HTERT RPE-1 (cell line): ENCODE data around the gene VAX1.
"Not testable (repeated sequence)": the region's sequence is repeated elsewhere in the genome, so short reads cannot be mapped to it uniquely, and the experiment has no call there.

Source experiments
- in situ Hi-C: fragments of 300-500 bp; cut with MboI; formaldehyde crosslinking; loops from 4 replicates; pipeline ENCODE4 v1.14.3; 2020; ENCODE audit warnings: low sequenced_read_pairs

Gene VAX1

GRCh38 chr10:117137911-117138642 is at the start of gene VAX1:
Gene VAX1 (minus strand): TSS chr10:117138270. CDS start chr10:117138056, 214 bp downstream.
- in situ Hi-C loops: no loop called here

- in situ Hi-C loops: no loop called here
These were observed 49.0 kb upstream of the VAX1 start for GRCh38 chr10:117186832-117187615.

GRCh38 chr10:117185817-117186216 is 47.7 kb upstream of the VAX1 start:
- in situ Hi-C loops: not testable (repeated sequence)

- in situ Hi-C loops: no loop called here
These were observed 46.8 kb upstream of the VAX1 start for GRCh38 chr10:117184821-117185220.

GRCh38 chr10:117184296-117184695 is 46.2 kb upstream of the VAX1 start:
- in situ Hi-C loops: no loop called here

- in situ Hi-C loops: no loop called here
These were observed 40.1 kb upstream of the VAX1 start for GRCh38 chr10:117178190-117178589.

- in situ Hi-C loops: no loop called here
These were observed 37.9 kb upstream of the VAX1 start for GRCh38 chr10:117175901-117176534.

GRCh38 chr10:117175215-117175900 is 37.3 kb upstream of the VAX1 start:
- in situ Hi-C loops: no loop called here

GRCh38 chr10:117174439-117175214 is 36.6 kb upstream of the VAX1 start:
- in situ Hi-C loops: loop anchor here (25.0 kb wide), 1 partner anchor 362 kb away; no protein-coding TSS in a partner anchor

- in situ Hi-C loops: loop anchor here (25.0 kb wide), 1 partner anchor 358 kb away; no protein-coding TSS in a partner anchor
These were observed 32.2 kb upstream of the VAX1 start for GRCh38 chr10:117170244-117170643.

GRCh38 chr10:117169480-117169879 is 31.4 kb upstream of the VAX1 start:
- in situ Hi-C loops: loop anchor here (25.0 kb wide), 1 partner anchor 357 kb away; no protein-coding TSS in a partner anchor

- in situ Hi-C loops: loop anchor here (25.0 kb wide), 1 partner anchor 356 kb away; no protein-coding TSS in a partner anchor
These were observed 30.7 kb upstream of the VAX1 start for GRCh38 chr10:117168729-117169128.

- in situ Hi-C loops: loop anchor here (25.0 kb wide), 1 partner anchor 356 kb away; no protein-coding TSS in a partner anchor
These were observed 30.0 kb upstream of the VAX1 start for GRCh38 chr10:117167789-117168674.

GRCh38 chr10:117167346-117167788 is 29.3 kb upstream of the VAX1 start:
- in situ Hi-C loops: loop anchor here (25.0 kb wide), 1 partner anchor 355 kb away; no protein-coding TSS in a partner anchor

GRCh38 chr10:117166418-117167345 is 28.6 kb upstream of the VAX1 start:
- in situ Hi-C loops: loop anchor here (25.0 kb wide), 1 partner anchor 354 kb away; no protein-coding TSS in a partner anchor

GRCh38 chr10:117165538-117166417 is 27.7 kb upstream of the VAX1 start:
- in situ Hi-C loops: loop anchor here (25.0 kb wide), 1 partner anchor 353 kb away; no protein-coding TSS in a partner anchor
